ENCODE results near the gene EPHA8. TPM values are rescaled to one million over a fixed set of nuclear protein-coding genes. Genes with fewer than 3 reads are reported as not detected.

The EPHA8 gene
- total RNA-seq, 1 donor from 2014 or later: not detected

DNA sequence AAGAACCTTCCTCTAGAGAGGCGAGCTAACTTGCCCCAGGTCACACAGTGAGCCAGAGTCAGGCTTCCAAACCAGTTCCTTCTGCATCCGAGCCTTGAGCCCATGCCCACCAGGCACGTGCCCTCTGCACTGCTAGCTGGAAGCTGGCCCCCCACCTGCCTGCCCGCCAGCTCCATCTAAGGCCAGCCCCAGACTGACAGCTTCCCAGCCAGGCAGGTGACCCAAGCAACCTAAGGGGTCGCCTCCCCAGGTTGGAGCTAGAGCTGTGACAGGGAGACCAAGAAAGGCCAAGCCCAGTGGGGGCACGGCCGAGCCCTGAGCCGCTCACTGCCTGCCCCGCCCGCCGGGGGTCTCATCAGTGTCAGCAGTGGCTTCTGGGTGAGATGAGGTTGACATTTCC, 53.3 kb downstream of the EPHA8 start:
- DNase-seq (ENCODE audit: low read depth, low spot score): no peak

DNA sequence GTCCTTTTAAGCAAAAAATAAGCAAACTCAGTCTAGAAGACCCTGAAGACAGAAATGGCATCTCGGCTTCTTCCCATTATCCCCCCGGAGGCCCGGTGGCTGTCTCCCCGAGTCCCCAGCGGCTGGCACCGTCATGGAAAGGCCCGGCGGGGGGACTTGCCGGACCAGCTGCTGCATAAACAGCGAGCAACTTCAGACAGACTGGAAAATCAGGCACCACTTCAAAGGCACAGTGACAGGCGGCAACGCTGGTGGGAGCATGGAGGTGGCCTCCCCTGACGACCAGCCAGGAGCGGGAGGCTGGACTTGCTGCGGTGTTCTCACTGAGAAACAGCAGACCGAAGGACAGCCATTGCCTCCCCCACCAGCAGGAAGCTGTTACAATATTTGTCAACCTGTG, 54.8 kb downstream of the EPHA8 start:
- no peak for DNase-seq (ENCODE audit: low read depth, low spot score)

DNA sequence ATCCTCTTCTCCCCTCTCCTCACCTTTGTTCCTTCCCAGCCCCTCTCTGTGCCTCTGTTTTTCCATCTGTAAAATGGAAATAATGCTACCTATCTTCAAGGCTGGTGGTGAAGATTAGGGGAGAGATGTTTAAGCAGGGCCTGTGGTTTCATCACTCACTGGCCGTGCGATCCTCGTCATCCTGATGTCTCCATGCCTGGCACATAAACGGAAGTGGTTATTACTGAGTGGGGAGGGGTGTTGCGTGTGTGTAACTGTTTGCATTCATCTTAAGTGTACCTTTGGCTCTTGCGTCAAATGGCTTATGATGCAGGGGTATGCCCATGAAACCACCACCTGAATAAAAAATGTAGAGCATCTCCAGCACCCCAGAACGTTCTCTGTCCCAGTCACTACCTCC, 56.0 kb downstream of the EPHA8 start:
- no peak for DNase-seq (ENCODE audit: low read depth, low spot score)

DNA sequence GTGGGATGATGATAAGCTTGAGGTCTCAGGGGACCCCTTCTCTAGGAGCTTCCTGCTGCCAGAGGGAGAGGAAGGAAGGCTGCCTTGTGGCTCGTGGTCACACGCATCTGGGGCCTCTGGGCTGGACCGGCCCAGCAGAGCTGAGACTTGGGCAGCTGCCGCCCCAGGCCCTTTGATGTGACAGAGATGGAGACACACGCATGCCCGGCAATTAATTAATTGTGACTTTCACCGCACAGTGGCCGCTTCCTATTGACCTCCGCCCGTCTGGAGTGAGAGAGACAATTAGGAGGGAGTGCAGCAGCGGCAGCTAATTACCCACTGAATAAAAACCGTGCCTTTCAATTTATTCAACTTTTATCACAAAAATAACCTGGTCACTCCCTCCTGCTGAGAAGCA, 56.5 kb downstream of the EPHA8 start:
- no peak for DNase-seq (ENCODE audit: low read depth, low spot score)

DNA sequence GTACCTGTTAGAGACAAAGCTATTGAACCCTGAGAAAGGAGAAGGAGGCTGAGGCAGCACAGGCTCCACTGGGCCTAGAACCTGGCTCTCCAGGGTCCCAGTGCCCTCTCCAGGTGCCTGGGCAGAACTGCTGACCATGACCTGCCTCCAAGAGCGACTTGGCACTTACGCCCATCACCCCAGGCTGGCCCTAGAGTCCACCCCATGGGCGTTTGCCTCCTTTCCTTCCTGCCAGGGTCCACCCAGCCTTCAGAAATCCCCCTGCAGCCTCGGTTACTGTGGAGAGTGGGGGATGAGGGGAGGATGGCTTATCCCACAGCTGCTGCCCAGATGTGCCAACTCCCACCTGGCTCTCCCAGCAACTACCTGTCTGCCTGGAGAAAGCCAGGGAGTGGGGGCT, 58.5 kb downstream of the EPHA8 start:
- DNase-seq (ENCODE audit: low read depth, low spot score): no peak

DNA sequence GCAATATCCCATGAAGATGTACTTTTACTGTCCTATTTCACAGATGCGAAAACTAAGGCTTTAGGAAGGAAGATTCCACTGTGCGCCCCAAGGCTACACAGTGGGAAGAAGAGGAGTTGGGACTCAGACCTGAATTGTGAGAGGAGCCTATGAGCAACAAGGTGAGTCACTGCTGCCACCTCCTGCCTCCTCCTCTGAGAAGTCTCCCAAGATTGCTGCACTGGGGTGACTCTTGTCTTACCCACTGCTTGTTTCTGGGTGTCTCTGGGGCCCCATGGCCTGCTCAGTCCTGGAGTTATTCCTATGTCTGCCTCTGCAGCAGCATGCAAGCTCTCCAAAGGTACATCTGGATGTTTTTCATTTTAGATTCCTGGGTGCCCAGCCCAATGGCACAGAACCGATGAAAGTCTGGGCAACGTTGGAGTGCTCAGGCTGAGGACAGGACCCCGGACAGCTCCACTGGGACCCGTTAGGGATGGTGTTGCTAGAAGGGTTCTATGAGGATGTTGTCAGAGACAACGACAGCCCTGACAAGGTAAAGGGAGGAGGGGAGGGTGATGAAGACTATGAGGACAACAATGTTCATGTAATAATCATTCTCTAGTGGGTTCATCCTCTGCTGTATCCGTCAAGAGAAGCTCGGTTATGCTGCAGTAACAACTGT, 62.1 kb downstream of the EPHA8 start:
- no peak for DNase-seq (ENCODE audit: low read depth, low spot score)

DNA sequence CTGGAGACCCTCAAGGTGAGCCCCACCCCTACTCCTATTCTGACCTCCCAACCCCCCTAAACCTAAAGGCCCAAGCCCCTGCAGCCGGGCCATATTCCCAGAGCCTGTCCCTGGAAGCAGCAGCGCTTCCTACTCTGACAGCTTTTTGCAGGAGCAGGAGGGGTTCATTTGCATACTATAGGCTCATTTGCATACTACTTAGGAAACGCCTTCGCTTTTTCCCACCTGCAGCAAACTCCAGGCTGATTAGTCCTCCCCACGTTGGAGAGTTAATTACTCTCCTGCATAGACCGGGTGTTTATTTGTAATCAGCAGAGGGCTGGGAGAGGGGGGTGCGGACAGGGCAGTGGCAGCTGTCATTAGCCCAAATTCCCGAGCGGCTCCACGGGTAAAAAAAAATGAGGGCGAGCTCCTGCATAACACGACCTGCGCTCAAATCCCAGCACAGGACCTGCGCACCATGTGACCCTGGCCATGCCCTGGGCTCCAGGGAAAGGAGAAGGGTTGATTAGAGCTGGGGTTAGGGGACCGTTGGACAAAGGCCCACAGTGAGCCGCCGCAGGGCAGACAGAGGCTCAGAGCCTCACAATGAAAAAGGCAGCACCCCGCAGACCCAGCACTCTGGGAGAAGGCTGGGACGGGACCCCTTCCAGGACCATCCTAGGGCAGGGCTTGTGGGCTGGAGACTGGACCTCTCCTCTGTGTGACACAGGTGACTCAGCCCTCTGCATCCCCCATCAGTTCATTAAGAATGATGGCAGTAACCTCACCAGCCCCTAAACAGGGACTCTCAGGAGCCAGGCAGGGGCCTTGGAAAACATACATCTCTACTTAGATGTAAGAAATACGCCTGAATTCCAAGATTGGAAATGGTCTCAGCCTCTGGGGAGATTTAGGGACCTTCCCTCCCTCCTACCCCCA, 63.2 kb downstream of the EPHA8 start:
- no peak for DNase-seq (ENCODE audit: low read depth, low spot score)

DNA sequence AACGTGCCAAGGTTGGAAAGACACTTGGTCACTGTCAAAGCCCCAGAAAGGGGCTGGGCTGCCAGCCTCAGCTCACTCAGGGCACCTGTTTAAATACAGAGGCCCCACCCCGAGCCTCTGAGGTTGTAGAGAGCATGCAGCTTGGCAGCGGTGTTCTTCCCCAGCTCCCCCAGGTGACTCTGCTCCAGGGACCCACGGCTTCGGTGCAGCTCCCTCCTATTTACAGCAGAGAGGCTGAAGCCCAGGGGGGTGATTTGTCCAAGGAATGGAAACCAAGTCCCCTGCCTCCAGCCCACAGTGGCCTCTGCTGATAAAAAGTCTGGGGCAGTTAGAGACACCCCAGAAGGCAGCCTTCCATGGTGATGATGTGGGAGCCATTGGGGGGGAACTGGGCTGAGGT, 64.0 kb downstream of the EPHA8 start:
- no peak for DNase-seq (ENCODE audit: low read depth, low spot score)

DNA sequence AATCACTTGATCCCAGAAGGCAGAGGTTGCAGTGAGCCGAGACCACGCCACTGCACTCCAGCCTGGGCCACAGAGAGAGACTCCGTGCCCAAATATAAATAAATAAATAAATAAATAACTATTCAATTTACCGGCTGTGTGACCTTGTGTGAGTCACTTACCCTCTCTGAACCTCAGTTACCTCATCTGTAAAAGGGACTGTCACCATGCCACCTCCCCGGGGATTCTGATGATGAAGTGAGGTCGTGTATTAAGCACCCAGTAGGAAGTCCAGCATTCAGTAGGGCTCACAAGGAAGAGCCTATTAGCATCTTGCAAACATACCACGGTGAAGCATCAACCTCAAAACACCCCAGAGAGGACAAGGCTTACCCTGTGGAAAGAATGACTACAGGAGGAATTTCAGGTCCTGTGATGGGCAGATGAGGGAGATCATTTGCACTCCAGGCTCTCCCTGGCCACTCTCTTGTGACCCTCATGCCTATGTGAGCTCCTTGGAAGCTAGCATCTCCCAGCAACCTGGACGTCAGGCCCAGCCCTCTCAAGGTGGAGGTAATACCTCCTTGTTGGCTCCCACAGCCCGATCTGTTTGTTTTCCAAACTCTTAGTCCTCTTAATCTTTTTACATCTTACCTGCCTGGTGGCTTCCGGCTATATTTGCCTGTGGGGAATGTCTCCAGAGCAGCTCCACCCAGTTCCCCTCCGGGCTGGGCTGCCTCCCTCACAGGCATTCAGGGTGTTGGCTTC, 65.6 kb downstream of the EPHA8 start:
- DNase-seq (ENCODE audit: low read depth, low spot score): no peak

DNA sequence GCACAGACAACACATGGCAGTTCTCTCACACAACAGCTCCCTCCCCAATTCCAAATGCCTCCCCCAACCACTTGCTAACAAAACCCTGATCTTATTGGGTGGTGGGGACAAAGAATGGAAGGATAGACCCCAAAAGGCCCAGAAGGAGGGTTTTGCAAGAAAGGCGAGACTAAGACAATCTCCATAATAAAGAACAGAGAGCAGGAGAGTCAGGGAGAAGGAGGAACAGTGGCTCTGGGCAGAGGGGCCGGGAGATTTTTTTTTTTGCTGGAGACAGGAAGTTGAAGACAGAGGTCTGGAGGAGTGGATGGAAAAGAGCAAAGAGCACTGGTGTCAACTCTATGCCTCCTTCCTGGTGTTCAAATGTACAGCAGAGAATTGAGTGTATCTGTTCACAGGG, 66.6 kb downstream of the EPHA8 start:
- no peak for DNase-seq (ENCODE audit: low read depth, low spot score)

DNA sequence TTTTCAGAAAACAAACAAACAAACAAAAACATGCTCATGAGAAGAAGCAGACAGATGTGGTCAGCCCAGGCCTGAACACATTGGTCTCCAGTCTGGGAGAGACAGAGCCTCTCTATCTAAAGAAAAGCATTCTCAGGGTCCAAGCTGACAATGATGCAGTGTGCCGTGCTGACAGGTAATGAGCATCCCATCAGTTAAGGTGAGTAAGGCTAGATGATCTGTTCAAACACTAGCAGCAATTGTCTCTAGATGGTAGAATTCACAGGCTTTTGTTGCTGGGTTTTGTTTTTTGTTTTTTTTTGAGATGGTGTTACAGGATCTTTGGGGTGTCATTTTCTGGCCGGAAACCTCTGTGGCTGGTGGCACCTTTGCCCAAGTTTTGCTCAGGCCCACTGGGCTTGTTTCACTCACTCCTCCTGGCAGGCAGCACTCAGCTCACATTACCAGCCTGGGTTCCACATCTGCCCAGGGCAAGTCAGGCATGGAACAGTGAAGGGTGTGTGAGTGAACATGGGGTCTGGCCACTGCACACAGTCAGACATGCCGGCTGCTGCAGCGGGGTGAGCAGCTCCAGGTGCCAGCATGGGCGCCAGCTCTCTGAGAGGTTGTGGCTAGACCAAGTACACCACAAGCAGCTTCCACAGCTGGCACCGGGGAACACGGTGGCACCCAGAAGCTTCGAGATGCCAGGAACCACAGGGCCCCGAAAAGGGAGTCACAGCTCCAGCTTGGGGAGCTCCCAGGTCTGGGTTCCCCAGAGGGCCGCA, 70.6 kb downstream of the EPHA8 start:
- no peak for DNase-seq (ENCODE audit: low read depth, low spot score)

DNA sequence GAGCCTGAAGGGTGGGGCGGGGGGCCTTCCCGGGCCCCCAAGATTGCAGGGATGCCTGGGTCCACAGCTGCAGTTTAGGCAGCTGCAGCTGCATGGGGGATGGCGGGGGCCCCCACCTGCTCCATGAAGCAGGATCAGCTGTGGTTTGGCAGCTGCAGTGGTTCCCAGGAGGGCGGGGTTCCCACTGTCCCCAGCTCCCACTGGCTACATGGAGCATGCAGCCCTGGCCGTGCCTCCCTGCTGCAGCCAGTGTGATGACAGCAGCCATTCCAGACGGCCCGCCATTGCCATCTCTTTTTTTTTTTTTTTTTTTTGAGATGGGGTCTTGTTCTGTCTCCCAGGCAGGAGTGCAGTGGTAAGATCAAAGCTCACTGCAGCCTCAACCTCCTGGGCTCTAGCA, 72.1 kb downstream of the EPHA8 start:
- DNase-seq (ENCODE audit: low read depth, low spot score): no peak

DNA sequence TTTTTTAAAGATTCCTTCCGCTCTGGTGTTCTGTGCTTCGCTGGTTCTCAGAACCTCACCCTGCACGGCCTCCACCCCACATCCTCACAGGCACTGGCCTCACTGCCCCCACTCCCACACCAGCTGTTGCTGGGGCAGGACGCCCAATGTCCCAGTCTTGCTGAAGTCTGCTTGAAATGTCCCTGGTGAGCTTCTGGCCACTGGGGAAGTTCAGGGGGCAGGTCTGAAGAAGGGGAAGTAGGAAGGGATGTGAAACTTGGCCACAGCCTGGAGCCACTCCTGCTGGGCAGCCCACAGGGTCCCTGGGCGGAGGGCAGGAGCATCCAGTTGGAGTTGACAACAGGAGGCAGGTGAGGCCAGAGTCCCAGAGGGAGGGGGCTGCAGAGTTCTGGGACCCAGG, 73.1 kb downstream of the EPHA8 start, which contains the start of gene C1QA:
TSS of gene C1QA (plus strand) at position 276 of the 400 bp plus-strand sequence. CDS start 989 bp downstream, outside the sequence.
- DNase-seq (ENCODE audit: low read depth, low spot score): no peak

DNA sequence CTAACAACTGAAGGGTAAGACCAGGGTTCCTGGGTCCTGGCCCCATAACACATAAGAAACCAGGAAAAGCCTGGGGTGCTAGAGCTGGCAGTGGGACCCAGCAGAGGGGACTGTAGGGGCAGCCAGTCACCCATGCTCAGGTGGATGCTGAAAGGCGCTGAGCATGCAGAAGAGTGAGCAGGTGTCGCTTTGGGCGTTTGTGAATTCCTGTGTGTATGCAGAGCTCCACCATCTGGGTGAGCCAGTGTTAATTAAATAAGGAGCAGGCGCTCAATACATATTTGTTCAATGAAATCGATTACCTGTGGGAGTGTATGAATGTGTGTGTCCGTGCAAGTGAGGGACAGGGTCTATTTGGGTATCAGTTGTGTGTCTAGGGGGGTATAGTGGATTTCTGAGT, 73.6 kb downstream of the EPHA8 start:
- no peak for DNase-seq (ENCODE audit: low read depth, low spot score)

DNA sequence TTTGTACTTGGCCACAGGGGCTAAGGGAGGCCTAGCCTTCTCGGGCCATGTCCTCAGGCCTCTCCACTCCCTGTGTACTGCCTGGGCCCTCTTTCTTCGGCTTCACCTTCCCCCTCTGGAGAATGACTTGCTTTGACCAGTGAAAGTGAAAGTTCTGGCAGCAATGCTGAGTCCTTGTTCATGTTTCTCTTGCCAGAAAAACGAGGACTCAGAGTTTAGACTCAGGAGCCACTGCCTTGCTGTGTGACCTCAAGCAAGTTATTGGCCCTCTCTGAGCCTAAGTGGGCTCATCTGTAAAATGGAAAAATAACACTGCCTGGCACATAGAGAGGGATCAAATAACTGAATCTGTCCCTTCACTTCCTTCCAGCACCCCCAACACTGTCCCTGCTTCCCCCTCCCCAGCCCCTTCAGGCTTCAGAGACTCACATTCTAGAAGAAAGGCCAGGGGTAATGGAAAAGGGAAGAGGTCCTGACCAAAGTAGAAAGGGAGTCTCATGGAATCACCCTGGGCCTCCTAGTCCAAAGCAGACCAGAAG, 74.7 kb downstream of the EPHA8 start:
- no peak for DNase-seq (ENCODE audit: low read depth, low spot score)

DNA sequence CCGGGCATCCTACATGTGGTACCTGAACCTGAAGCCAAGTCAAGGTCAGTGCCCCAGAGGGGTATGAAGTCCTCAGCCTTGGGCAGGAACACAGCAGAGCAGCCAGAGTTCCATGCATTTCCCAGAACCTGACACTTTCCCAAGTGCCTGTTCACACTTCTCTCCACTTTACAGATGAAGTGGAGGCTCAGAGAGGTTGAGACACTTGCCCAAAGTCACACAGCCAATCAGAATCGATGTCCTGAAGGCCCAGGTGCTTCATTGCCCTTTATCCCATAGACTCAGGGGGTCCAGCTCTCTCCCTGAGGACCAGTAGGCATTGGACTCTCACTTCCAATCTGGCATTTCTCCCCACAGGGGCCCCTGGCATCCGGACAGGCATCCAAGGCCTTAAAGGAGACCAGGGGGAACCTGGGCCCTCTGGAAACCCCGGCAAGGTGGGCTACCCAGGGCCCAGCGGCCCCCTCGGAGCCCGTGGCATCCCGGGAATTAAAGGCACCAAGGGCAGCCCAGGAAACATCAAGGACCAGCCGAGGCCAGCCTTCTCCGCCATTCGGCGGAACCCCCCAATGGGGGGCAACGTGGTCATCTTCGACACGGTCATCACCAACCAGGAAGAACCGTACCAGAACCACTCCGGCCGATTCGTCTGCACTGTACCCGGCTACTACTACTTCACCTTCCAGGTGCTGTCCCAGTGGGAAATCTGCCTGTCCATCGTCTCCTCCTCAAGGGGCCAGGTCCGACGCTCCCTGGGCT, 75.4 kb downstream of the EPHA8 start:
- no peak for DNase-seq (ENCODE audit: low read depth, low spot score)

DNA sequence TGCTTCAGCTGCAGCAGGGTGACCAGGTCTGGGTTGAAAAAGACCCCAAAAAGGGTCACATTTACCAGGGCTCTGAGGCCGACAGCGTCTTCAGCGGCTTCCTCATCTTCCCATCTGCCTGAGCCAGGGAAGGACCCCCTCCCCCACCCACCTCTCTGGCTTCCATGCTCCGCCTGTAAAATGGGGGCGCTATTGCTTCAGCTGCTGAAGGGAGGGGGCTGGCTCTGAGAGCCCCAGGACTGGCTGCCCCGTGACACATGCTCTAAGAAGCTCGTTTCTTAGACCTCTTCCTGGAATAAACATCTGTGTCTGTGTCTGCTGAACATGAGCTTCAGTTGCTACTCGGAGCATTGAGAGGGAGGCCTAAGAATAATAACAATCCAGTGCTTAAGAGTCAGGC, 76.0 kb downstream of the EPHA8 start:
- no peak for DNase-seq (ENCODE audit: low read depth, low spot score)

DNA sequence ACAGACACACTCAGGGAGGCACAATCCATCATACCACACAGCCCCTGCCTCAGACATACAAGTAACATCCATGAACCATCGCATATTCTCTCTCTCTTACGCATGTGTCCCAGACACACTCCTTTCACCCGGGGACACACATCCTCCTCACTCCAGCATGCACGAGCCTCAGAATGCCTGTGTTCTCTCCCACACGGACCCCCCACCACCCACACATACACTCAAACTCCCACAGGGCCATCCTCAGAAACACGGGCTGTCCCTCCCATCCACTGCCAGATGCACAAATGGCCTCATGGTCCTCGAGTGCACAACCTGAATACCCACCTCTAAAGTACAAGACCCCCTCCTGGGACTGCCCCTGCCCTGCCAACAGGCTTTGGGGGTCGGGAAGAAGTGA, 78.0 kb downstream of the EPHA8 start:
- no peak for DNase-seq (ENCODE audit: low read depth, low spot score)

DNA sequence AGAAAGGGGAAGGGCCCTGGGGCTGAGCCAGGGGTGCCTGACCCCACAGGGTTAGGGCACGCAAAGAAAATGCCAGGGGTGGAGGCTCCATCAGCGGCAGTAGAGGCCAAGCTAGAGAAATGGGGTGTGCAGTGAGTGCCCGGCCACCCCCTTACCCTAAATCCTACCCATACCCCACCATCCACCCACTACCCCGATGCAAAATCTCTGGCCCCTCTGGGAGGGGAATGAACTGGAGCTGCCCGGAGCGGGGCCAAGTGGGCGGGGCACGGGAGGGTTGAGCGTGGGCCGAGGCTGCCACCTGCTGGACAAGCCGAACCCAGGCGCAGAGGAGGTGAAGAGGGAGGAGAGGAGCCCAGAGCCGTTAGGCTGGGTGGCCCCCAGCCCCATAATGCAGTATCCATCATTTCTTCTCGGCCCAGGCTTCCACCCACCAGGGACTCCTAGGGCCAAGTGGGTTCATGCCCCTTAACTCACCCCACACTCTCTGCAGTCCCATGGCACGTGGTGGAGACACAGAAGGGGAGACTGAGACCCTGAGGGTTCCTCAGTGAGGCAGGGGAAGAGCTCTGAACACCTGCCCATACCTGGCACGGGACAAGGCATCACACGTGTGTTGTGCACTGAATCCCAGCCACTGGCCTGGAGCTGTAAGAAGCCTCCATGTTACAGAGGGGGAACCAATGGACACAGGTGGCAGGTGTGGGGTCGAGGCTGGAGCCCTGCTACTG, 78.8 kb downstream of the EPHA8 start:
- no peak for DNase-seq (ENCODE audit: low read depth, low spot score)

DNA sequence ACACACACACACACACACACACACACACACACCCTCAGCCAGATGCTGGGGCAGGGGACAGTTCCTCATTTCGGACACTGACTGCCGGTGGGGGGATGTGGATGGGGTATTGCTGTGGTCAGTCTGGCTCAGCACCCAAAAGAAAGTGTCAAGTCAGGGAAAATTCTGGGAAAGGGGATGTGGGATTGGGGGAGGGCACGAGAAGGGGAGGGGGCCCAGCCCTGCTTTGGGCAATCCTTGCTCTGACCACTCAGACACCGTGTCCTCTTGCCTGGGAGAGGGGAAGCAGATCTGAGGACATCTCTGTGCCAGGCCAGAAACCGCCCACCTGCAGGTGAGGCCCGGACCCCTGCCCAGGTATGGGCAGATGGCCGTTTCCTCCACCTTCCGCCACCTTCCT, 80.1 kb downstream of the EPHA8 start, which contains the start of gene C1QC:
TSS of gene C1QC (plus strand) at position 253 of the 400 bp plus-strand sequence. CDS start 391 bp downstream, outside the sequence.
- DNase-seq (ENCODE audit: low read depth, low spot score): no peak

All from pulmonary artery endothelial cell (primary cell).